Measurements from ENCODE around the gene TFDP1.

The TFDP1 gene

DNA sequence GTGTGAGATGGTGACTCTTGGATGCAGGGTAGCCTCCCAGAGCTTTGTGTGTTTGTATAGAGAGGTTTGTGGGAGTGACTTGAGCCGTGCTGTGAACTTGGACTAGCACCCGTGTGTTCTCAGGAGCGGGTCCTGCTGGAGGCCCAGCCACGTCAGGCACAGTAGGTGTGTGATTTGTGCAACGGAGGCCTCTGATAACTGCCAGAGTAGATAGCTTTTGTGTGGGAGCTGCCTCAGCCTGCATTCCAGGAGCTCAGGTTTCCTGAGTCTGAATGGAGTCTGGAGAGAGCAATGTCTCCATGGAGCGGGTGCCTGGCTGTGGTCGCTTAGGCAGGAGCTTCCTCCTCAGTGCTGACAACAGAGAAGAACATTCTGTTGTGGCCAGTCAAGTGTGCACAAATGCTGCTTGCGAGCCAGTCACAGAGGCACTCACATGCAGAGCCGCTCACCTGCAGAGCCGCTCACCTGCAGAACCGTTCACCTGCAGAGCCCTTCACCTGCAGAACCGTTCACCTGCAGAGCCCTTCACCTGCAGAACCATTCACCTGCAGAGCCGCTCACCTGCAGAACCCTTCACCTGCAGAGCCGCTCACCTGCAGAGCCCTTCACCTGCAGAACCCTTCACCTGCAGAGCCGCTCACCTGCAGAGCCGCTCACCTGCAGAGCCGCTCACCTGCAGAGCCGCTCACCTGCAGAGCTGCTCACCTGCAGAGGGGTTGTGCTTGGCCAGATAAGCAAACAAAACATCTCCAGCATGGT, 32.6 kb downstream of the TFDP1 start:
- H3K27ac ChIP-seq (ENCODE audit: low read depth, low read length, poor library complexity, severe bottlenecking) = no peak overlapping the region
- H4K20me1 ChIP-seq (ENCODE audit: insufficient read depth, low read length) = no peaks in the 10 kb centered on the region
- no peak overlapping the region for H3K4me2 ChIP-seq (ENCODE audit: low read length)
- no peaks in the 10 kb centered on the region for H3F3A ChIP-seq (ENCODE audit: insufficient read depth, low read length)
- no peaks in the 10 kb centered on the region for H3K27me3 ChIP-seq (ENCODE audit: insufficient read depth, low read length)
- TF ChIP-seq EZH2 (IDR thresholded peaks at IDR 0.05; ENCODE audit: borderline replicate concordance, low read length) (no peak), CTCF (IDR thresholded peaks at IDR 0.05; ENCODE audit: low read length) (no peak)
- H3K9me2 ChIP-seq (ENCODE audit: low read depth, low read length) = no peaks in the 10 kb centered on the region
- no peak overlapping the region for H3K4me3 ChIP-seq (ENCODE audit: low read depth, low read length, poor library complexity, severe bottlenecking)
- no peak overlapping the region for H2AFZ ChIP-seq (ENCODE audit: low read length)
- H3K79me2 ChIP-seq (ENCODE audit: insufficient read depth, low read length) = peaks cover 71% of the 10 kb centered on the region
- H3K9me3 ChIP-seq (ENCODE audit: low read length) = no peaks in the 10 kb centered on the region
- H3K9ac ChIP-seq (ENCODE audit: low read length) = no peak overlapping the region
- no peaks in the 10 kb centered on the region for H3K4me1 ChIP-seq (ENCODE audit: insufficient read depth, low read length, severe bottlenecking)
- H3K36me3 ChIP-seq (ENCODE audit: insufficient read depth, low read length) = peaks cover 96% of the 10 kb centered on the region

DNA sequence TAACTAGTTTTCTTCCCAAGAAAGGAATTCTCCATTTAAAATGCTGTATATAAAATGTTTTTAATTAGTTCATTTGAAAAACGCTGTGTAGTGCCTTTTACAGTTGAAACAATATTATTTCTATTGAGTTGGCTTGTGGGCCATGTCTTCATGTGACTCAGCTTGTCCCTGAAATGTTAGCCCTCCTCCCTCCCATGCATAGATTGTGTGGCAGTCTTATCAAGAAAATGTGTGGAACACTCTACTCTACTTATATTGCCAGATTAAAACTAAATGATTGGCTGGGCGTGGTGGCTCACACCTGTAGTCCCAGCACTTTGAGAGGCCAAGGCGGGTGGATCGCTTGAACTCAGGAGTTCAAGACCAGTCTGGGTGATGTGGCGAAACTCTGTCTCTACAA, 33.4 kb downstream of the TFDP1 start:
- Histone ChIP-seq H3K9ac (ENCODE audit: low read length) (no peak overlapping the region), H3K27ac (ENCODE audit: low read depth, low read length, poor library complexity, severe bottlenecking) (no peak overlapping the region), H3K36me3 (ENCODE audit: insufficient read depth, low read length) (peaks cover 96% of the 10 kb centered on the region), H3K79me2 (ENCODE audit: insufficient read depth, low read length) (peaks cover 64% of the 10 kb centered on the region), H3F3A (ENCODE audit: insufficient read depth, low read length) (no peaks in the 10 kb centered on the region), H3K4me2 (ENCODE audit: low read length) (no peak overlapping the region), H2AFZ (ENCODE audit: low read length) (no peak overlapping the region), H3K4me3 (ENCODE audit: low read depth, low read length, poor library complexity, severe bottlenecking) (no peak overlapping the region), H3K27me3 (ENCODE audit: insufficient read depth, low read length) (no peaks in the 10 kb centered on the region), H3K9me3 (ENCODE audit: low read length) (no peaks in the 10 kb centered on the region), H3K9me2 (ENCODE audit: low read depth, low read length) (no peaks in the 10 kb centered on the region), H3K4me1 (ENCODE audit: insufficient read depth, low read length, severe bottlenecking) (no peaks in the 10 kb centered on the region), H4K20me1 (ENCODE audit: insufficient read depth, low read length) (no peaks in the 10 kb centered on the region)
- TF ChIP-seq CTCF (IDR thresholded peaks at IDR 0.05; ENCODE audit: low read length) (no peak), EZH2 (IDR thresholded peaks at IDR 0.05; ENCODE audit: borderline replicate concordance, low read length) (no peak)

- H3K27ac ChIP-seq (ENCODE audit: low read depth, low read length, poor library complexity, severe bottlenecking) = no peak overlapping the region
- H3K36me3 ChIP-seq (ENCODE audit: insufficient read depth, low read length) = peaks cover 96% of the 10 kb centered on the region
- no peak for TF ChIP-seq EZH2 (IDR thresholded peaks at IDR 0.05; ENCODE audit: borderline replicate concordance, low read length)
- no peak for TF ChIP-seq CTCF (IDR thresholded peaks at IDR 0.05; ENCODE audit: low read length)
- no peaks in the 10 kb centered on the region for H3K27me3 ChIP-seq (ENCODE audit: insufficient read depth, low read length)
- no peaks in the 10 kb centered on the region for H4K20me1 ChIP-seq (ENCODE audit: insufficient read depth, low read length)
- H3K9me2 ChIP-seq (ENCODE audit: low read depth, low read length) = no peaks in the 10 kb centered on the region
- no peak overlapping the region for H3K9ac ChIP-seq (ENCODE audit: low read length)
- no peaks in the 10 kb centered on the region for H3K4me1 ChIP-seq (ENCODE audit: insufficient read depth, low read length, severe bottlenecking)
- no peak overlapping the region for H3K4me3 ChIP-seq (ENCODE audit: low read depth, low read length, poor library complexity, severe bottlenecking)
- no peaks in the 10 kb centered on the region for H3F3A ChIP-seq (ENCODE audit: insufficient read depth, low read length)
- peaks cover 60% of the 10 kb centered on the region for H3K79me2 ChIP-seq (ENCODE audit: insufficient read depth, low read length)
- no peaks in the 10 kb centered on the region for H3K9me3 ChIP-seq (ENCODE audit: low read length)
- H2AFZ ChIP-seq (ENCODE audit: low read length) = no peak overlapping the region
- H3K4me2 ChIP-seq (ENCODE audit: low read length) = no peak overlapping the region
Measured at GRCh38 chr13:113618455-113618854, 33.9 kb downstream of the TFDP1 start.
